Suprapubic skin (tissue), 4 donors: ENCODE data around the gene SPATA20. TPM values are rescaled to one million over a fixed set of nuclear protein-coding genes. Genes with fewer than 3 reads are reported as not detected.

ENCODE experiments used
- DNase-seq, 2 donors: peaks; one replicate each; pipeline ENCODE4 v3.0.0-alpha.2; 2019; ENCODE audit warnings: low spot score in 2 of 2
- H3K27ac ChIP-seq: fragments of 200-600 bp; sonication (generic); one replicate; pipeline ENCODE4 v1.5.1; 2019
- H3K27me3 ChIP-seq: fragments of 200-600 bp; sonication (generic); one replicate; pipeline ENCODE4 v1.5.1; 2019
- H3K36me3 ChIP-seq: fragments of 200-600 bp; sonication (generic); one replicate; pipeline ENCODE4 v1.5.1; 2019
- H3K4me1 ChIP-seq: fragments of 200-600 bp; sonication (generic); one replicate; pipeline ENCODE4 v1.5.1; 2019
- H3K4me3 ChIP-seq: fragments of 200-600 bp; sonication (generic); one replicate; pipeline ENCODE4 v1.5.1; 2019; ENCODE audit warnings: mild to moderate bottlenecking
- H3K9me3 ChIP-seq: fragments of 200-600 bp; sonication (generic); one replicate; pipeline ENCODE4 v1.5.1; 2019
- EP300 ChIP-seq: sonication (generic); formaldehyde crosslinking; IDR thresholded peaks from one replicate; pipeline ENCODE4 v1.6.1; 2017; ENCODE audit warnings: antibody characterized with exemption
- POLR2A ChIP-seq, 2 donors: fragments of 450-650 bp; IDR thresholded peaks; one replicate each; pipeline ENCODE4 v1.6.1; 2017; ENCODE audit warnings: antibody characterized with exemption in 2 of 2, mild to moderate bottlenecking in 2 of 2, moderate library complexity in 2 of 2
- POLR2AphosphoS5 ChIP-seq, 3 donors: sonication (generic); formaldehyde crosslinking; IDR thresholded peaks; one replicate each; pipeline ENCODE4 v1.6.1; 2017; ENCODE audit warnings: antibody characterized with exemption in 3 of 3
- WGBS: methylation state at CpG from one replicate; pipeline ENCODE4 v1.1.5; 2018; 5-methylcytosine and 5-hydroxymethylcytosine counted together
- total RNA-seq, 4 donors: library from RNA; depleted of rRNA; stranded (reverse); fragments of >200 nt; gene quantifications; one replicate each; pipeline ENCODE4 v1.1.0, GENCODE V29; 2016
- TF ChIP-seq, protein P1 (sequence below), 2 donors: fragments of 200-600 bp in 1 of 2; fragments of 450-650 bp in 1 of 2; sonication (generic) in 1 of 2; IDR thresholded peaks; one replicate each; pipeline ENCODE4 v1.5.1; 2016 to 2019; ENCODE audit warnings: antibody characterized with exemption in 2 of 2, mild to moderate bottlenecking in 1 of 2, moderate library complexity in 1 of 2

SPATA20 gene
- total RNA-seq, 4 donors from 2014 or later, result 36.5 to 75.4 (median 50.9) TPM

DNA sequence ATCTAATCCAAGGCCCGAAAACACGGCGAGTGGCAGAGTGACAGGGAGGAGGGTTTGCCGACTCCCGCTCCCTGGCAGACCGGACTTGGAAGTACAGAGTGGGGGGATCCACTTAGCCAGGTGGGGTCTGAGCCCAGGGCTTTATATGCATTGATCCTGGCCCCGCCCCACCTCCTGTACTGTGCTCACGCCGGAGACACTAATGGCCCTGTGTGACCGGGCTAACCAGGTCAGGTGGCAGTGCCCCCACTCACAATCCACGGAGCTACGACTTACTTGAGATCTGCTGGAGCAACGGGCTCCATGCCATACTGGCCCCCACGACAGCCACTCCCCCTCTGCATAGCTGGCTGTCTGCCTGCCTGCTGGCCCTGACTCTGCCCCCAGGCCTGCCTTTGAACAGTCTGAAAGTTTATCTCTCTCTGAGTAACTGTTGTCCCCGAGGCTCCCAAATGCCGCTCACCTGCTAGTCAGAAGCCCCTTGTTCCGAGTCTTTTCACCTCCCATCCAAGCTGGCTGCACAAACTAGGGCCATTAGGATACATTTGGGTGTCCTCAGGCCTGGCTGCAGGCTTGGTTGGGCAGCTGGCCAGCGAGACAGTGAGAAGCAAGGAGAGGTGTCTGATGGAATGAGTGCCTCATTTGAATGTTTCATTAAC lies 41.5 kb downstream of the SPATA20 start:
- Histone ChIP-seq H3K27ac (no peak overlapping the region), H3K4me1 (peaks cover 14% of the 10 kb centered on the region)
- DNase-seq, result no peak

DNA sequence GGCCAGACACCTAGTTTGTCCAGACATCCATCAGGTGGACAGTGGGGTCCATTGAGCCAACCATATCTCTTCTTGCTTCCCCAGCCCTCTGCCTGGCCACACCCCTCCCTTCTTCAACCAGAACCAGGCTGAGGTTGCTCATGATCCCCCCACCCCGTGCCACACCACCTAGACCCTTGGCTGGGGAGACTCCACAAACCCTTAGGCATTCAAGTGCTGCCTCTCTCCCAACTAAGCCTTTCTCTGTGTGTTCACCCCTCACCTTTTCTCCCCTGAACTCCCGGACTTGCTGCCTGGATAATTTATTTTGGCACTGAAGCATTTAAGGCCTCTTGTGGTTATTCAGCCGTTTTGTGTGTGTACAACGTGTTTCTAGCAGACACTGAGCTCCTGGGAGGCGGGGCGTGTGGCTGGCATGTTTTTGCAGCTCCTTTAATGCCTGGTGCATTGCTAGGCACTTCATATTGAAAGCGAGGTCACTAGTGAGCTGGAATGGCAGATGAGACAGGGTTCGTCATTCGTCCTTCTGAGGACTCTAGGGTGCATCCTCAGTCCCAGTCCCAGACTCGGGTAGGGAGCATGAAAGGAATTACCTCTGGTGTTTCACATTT lies 42.2 kb downstream of the SPATA20 start:
- TF ChIP-seq POLR2AphosphoS5 (IDR thresholded peaks at IDR 0.05) (no peak), POLR2A (IDR thresholded peaks at IDR 0.05) (no peak), EP300 (no peak)
- TF ChIP-seq, protein P1, sequence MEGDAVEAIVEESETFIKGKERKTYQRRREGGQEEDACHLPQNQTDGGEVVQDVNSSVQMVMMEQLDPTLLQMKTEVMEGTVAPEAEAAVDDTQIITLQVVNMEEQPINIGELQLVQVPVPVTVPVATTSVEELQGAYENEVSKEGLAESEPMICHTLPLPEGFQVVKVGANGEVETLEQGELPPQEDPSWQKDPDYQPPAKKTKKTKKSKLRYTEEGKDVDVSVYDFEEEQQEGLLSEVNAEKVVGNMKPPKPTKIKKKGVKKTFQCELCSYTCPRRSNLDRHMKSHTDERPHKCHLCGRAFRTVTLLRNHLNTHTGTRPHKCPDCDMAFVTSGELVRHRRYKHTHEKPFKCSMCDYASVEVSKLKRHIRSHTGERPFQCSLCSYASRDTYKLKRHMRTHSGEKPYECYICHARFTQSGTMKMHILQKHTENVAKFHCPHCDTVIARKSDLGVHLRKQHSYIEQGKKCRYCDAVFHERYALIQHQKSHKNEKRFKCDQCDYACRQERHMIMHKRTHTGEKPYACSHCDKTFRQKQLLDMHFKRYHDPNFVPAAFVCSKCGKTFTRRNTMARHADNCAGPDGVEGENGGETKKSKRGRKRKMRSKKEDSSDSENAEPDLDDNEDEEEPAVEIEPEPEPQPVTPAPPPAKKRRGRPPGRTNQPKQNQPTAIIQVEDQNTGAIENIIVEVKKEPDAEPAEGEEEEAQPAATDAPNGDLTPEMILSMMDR (IDR thresholded peaks at IDR 0.05), result no peak
- DNase-seq, result no peak
- 35% methylated on average over 8 of the region's 10 CpGs for WGBS

More for the DNA sequence above, 41.5 kb downstream of the SPATA20 start:
- TF ChIP-seq EP300 (no peak), POLR2A (IDR thresholded peaks at IDR 0.05) (no peak), POLR2AphosphoS5 (IDR thresholded peaks at IDR 0.05) (no peak)
- TF ChIP-seq, protein P1 (IDR thresholded peaks at IDR 0.05), result no peak
- no peaks in the 10 kb centered on the region for H3K36me3 ChIP-seq
- H3K9me3 ChIP-seq, result no peaks in the 10 kb centered on the region
- H3K27me3 ChIP-seq, result no peaks in the 10 kb centered on the region
- 72% methylated on average over 15 of the region's 18 CpGs for WGBS
- H3K4me3 ChIP-seq, result no peak overlapping the region

DNA sequence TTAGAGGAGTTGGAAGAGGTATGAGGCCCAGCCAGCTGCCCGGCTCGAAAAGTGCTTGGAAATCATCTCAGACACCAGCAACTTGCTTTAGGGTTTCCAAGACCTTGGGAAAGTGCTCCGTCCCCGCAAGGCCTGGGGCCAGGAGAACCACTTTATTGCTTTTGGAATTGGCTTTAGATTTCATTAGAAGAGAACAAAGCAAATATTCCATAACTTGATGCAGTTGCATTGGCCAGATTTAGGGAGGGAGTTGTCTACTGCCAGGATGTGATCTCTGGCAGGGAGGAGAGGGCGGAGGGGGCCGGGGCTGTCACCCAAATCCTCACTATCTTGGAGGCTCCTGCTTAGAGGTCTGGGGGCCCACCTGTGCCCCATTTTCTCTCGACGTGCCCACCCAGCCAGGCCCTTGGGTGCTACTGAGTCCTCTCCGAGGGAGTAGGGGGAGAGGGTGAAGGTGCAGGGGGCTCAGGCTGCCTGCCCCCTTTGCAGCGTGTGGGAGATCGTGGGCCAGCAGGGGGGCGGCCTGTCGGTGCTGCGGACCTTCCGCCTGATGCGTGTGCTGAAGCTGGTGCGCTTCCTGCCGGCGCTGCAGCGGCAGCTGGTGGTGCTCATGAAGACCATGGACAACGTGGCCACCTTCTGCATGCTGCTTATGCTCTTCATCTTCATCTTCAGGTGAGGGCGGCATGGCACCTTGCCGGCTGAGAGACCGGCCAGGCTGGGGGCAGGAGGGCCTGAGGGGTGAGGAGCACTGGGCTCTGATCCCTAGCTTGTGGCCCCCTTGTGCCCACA lies 44.2 kb downstream of the SPATA20 start:
- H3K27me3 ChIP-seq, result no peaks in the 10 kb centered on the region
- WGBS, result 80% methylated on average over 8 of the region's 24 CpGs
- no peak overlapping the region for H3K27ac ChIP-seq
- H3K4me1 ChIP-seq, result peaks cover 14% of the 10 kb centered on the region
- no peaks in the 10 kb centered on the region for H3K36me3 ChIP-seq
- no peak for DNase-seq
- no peak overlapping the region for H3K4me3 ChIP-seq
- no peak for TF ChIP-seq POLR2AphosphoS5 (IDR thresholded peaks at IDR 0.05)
- TF ChIP-seq EP300, result no peak
- TF ChIP-seq, protein P1 (IDR thresholded peaks at IDR 0.05), result no peak
- H3K9me3 ChIP-seq, result no peaks in the 10 kb centered on the region

More for the DNA sequence above, 42.2 kb downstream of the SPATA20 start:
- Histone ChIP-seq H3K4me3 (no peak overlapping the region), H3K27me3 (no peaks in the 10 kb centered on the region), H3K4me1 (peaks cover 14% of the 10 kb centered on the region), H3K9me3 (no peaks in the 10 kb centered on the region), H3K36me3 (no peaks in the 10 kb centered on the region), H3K27ac (no peak overlapping the region)

DNA sequence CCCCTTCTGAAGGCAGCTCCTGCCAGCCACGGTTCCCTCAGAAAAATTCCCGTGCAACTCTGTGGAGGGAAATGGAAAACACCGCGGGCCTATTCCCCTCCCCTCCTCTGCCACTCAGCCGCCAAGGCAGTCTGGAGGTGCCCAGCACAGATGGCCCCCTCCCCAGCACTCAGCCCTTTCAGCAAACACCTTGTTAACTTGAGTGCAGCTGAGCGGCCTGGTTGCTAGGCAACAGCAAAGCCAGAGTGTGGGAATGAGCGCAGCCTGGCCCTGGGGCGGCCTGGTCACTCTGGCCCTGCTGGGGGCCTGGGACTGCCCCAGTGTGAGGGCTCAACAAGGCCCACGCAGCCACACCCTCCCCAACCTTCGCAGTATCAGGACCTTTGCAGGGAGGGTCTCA lies 46.3 kb downstream of the SPATA20 start:
- Histone ChIP-seq H3K4me1 (peaks cover 14% of the 10 kb centered on the region), H3K4me3 (no peak overlapping the region), H3K27ac (no peak overlapping the region), H3K36me3 (no peaks in the 10 kb centered on the region), H3K27me3 (no peaks in the 10 kb centered on the region), H3K9me3 (no peaks in the 10 kb centered on the region)
- 64% methylated on average over 7 of the region's 10 CpGs for WGBS
- no peak for DNase-seq
- TF ChIP-seq POLR2AphosphoS5 (IDR thresholded peaks at IDR 0.05), result no peak
- TF ChIP-seq EP300, result no peak
- TF ChIP-seq, protein P1 (IDR thresholded peaks at IDR 0.05), result no peak
- TF ChIP-seq POLR2A (IDR thresholded peaks at IDR 0.05), result no peak
